WERI-Rb-1 (cell line): ENCODE measurements around the gene UNC5B.

Experiments used
- DNase-seq: peaks from one replicate; pipeline ENCODE4 v3.0.0-alpha.2; 2020
- H3K27ac ChIP-seq: fragments of 250-450 bp; sonication (Bioruptor Pico); 2 replicates; pipeline ENCODE4 v1.5.1; 2020; ENCODE audit warnings: mild to moderate bottlenecking, moderate library complexity
- H3K27me3 ChIP-seq: fragments of 250-450 bp; sonication (Bioruptor Pico); 2 replicates; pipeline ENCODE4 v1.5.1; 2021; ENCODE audit warnings: mild to moderate bottlenecking, low read depth, moderate library complexity; ENCODE audit not compliant: insufficient read depth, severe bottlenecking
- H3K36me3 ChIP-seq: fragments of 250-450 bp; sonication (Bioruptor Pico); 2 replicates; pipeline ENCODE4 v1.5.1; 2020; ENCODE audit warnings: mild to moderate bottlenecking, moderate library complexity
- H3K4me3 ChIP-seq: 2 replicates; pipeline ENCODE4 v1.5.1; 2011; ENCODE audit warnings: low read depth, mild to moderate bottlenecking, control low read depth, low read length
- H3K9me3 ChIP-seq: fragments of 250-450 bp; sonication (Bioruptor Pico); 2 replicates; pipeline ENCODE4 v1.5.1; 2021; ENCODE audit warnings: mild to moderate bottlenecking, moderate library complexity; ENCODE audit not compliant: severe bottlenecking
- TF ChIP-seq, protein P1 (sequence below): IDR thresholded peaks from 2 replicates; pipeline ENCODE4 v1.5.1; 2011; ENCODE audit warnings: low read depth, mild to moderate bottlenecking, control low read depth, inconsistent platforms, low read length

The UNC5B gene

DNA sequence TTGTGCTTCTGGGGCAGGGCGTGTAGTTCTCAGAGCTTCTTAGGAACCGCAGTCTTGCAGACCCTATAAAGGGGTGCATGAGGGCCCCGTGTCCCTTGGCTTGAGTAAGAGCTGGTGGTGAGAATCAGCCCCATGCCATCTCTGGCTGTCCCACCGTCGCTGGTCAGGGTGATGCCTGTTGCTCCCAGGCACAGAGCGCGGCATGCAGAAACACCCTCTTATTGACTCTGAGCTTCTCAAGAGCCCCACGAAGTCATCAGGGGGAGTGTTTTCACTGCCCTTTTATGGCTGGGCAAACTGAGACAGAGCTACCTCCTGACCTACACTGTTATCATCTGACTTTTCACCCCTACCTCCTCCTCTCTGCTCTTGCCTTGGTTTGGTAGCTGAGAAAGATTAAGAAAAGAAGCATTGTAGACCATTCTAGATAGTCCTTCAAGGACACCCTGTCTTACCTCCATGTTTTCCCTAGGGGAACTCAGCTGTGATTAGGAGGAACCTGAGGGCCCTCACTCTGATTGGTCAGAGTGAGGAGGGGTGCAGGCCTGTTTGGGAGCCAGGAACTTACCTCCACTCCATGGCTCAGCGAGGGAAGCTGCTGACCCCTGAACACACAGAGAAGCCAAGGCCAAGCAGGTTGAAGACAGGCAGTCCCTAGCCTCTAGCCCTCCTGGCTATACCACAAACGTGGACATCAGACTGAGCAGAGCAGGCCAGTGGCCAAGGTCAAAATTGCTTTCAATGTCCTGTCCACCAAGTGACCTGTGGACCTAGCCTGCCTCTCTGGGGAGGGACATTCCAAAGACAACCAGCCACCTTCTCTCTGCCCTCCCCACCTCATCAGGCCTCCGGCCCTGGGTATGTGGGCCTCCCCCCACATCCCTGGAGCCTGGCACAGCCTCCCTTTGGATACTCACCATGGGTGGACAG is 17.6 kb downstream of the UNC5B start:
- DNase-seq, result no peak

DNA sequence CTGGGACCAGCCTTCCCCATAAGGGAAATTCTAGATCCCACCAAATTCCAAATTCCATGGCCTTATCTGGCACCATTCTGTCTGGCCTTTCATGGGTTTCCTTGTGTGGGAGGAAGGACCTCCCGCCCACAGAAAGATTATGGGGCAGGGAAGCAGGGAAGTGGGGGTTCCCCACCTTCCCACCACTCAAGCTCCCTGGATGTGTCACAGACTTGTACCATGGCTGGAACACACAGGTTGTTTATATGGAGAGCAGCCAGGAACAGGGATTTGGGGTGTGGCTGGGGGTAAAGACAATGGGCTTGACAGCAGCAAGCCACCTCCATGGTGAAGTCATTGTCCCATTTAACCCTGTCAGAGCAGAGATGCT is 18.3 kb downstream of the UNC5B start:
- Histone ChIP-seq H3K9me3 (no peaks in the 10 kb centered on the region), H3K36me3 (no peaks in the 10 kb centered on the region), H3K27ac (no peak overlapping the region), H3K4me3 (no peak overlapping the region), H3K27me3 (no peaks in the 10 kb centered on the region)
- TF ChIP-seq, protein P1, sequence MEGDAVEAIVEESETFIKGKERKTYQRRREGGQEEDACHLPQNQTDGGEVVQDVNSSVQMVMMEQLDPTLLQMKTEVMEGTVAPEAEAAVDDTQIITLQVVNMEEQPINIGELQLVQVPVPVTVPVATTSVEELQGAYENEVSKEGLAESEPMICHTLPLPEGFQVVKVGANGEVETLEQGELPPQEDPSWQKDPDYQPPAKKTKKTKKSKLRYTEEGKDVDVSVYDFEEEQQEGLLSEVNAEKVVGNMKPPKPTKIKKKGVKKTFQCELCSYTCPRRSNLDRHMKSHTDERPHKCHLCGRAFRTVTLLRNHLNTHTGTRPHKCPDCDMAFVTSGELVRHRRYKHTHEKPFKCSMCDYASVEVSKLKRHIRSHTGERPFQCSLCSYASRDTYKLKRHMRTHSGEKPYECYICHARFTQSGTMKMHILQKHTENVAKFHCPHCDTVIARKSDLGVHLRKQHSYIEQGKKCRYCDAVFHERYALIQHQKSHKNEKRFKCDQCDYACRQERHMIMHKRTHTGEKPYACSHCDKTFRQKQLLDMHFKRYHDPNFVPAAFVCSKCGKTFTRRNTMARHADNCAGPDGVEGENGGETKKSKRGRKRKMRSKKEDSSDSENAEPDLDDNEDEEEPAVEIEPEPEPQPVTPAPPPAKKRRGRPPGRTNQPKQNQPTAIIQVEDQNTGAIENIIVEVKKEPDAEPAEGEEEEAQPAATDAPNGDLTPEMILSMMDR, result no peak
- no peak for DNase-seq

More for the DNA sequence above, 17.6 kb downstream of the UNC5B start:
- no peaks in the 10 kb centered on the region for H3K36me3 ChIP-seq
- H3K9me3 ChIP-seq, result no peaks in the 10 kb centered on the region
- TF ChIP-seq, protein P1, result no peak
- no peaks in the 10 kb centered on the region for H3K27me3 ChIP-seq
- no peak overlapping the region for H3K4me3 ChIP-seq
- no peak overlapping the region for H3K27ac ChIP-seq

DNA sequence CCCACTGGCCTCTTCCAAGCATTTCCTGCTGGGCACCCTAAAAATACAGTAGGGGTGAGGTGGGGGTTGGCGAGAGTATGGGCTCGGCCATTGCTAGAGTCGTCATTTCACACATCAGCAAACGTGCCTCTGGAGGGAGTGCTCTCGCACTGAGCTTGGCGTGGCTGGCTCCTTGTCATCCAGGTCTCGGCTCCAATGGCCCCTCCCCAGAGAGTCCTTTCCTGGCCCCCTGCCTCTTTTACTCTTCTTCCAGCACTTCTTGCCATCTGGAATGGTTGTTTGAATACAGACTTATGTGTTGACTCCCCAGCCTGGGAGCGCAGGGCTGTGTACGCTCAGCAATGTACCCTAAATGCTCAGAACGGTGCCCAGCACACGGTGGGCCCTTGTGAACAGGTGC is 18.8 kb downstream of the UNC5B start:
- H3K9me3 ChIP-seq, result no peaks in the 10 kb centered on the region
- DNase-seq, result no peak
- H3K36me3 ChIP-seq, result no peaks in the 10 kb centered on the region
- H3K27ac ChIP-seq, result no peak overlapping the region
- H3K27me3 ChIP-seq, result no peaks in the 10 kb centered on the region
- H3K4me3 ChIP-seq, result no peak overlapping the region
- TF ChIP-seq, protein P1, result no peak

DNA sequence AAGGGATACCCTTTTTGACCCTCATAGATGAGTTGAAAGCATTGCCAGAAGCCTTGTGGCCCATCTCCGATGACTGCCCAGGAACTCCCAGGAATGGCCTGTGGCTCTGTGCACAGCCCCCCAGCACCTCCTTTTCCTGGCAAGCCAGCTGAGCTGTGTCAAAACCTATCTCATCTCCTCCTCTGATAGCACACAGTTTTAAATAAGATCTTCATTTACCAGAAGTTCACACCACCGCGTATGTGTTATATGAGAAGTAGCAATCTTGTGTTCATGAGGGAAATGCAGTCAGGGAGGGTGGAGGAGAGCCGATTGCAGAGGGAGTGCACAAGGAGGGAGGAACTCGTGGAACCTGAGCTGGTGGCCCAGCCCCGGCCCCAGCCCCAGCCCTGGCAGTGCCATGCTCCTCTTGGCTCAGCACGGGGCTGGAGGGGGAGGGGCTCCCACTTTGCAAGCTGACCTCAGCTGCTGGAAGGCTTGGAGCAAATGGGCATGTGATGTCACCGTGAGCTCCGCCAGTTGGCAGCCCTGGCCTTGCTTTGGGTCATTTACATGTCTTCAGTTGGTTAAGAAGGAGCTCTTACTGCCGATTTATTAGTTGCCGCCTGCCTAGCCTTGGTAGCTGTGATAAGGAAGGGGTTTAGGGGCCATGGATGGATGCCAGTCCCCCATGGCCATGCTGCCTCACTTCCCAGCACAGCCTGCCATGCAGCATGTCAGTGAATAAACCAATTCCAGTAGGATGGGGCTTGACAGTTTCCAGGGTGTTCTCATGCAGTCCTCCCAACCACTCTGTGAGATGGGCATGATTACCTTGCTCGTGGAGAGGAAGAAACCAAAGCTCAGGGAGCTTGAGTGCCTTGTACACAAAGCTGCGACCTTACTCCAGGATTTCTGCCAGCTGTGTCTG is 20.0 kb downstream of the UNC5B start:
- no peak overlapping the region for H3K27ac ChIP-seq
- H3K9me3 ChIP-seq, result no peaks in the 10 kb centered on the region
- DNase-seq, result no peak
- H3K4me3 ChIP-seq, result no peak overlapping the region
- H3K27me3 ChIP-seq, result no peaks in the 10 kb centered on the region
- no peaks in the 10 kb centered on the region for H3K36me3 ChIP-seq
- TF ChIP-seq, protein P1, result no peak

DNA sequence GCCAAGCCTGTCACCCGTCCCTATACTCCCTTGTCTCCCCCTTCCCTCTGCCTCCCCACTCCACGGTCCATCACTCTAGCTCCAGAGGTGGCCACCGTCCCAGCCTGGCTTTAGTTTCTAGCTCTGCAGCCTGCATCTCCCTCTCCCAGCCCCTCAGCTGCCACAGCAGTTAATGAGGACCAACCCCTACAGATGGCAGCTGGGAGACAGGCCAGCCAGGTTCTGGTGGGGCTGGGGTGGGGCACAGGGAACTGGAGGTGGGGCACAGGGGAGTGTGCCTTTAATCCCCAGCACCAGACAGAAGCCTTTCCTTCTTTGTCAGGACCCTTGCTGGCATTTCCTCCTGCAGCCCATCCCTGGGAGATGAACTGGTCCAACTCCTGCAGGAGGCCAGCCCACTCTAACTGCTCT is 21.1 kb downstream of the UNC5B start:
- Histone ChIP-seq H3K9me3 (no peaks in the 10 kb centered on the region), H3K4me3 (no peak overlapping the region), H3K27ac (peak overlapping the region; percentile 40; the same call in 1 of the 2 replicates), H3K27me3 (no peaks in the 10 kb centered on the region), H3K36me3 (no peaks in the 10 kb centered on the region)
- TF ChIP-seq, protein P1, result no peak
- peak; percentile 52 for DNase-seq
